Measurements from ENCODE around the gene NUP210.
"Not testable (repeated sequence)": the region's sequence is repeated elsewhere in the genome, so short reads cannot be mapped to it uniquely, and the experiment has no call there.

NUP210 gene

GRCh38 chr3:13420045-13420830 lies at the start of gene NUP210:
TSS of gene NUP210 (minus strand) at chr3:13420322. CDS start at chr3:13420226, 96 bp downstream.
- peak in 1 of 2 donors; percentile 45 for DNase-seq (ENCODE audit: extremely low read depth in 1 of 2, low read depth in 1 of 2)

DNA sequence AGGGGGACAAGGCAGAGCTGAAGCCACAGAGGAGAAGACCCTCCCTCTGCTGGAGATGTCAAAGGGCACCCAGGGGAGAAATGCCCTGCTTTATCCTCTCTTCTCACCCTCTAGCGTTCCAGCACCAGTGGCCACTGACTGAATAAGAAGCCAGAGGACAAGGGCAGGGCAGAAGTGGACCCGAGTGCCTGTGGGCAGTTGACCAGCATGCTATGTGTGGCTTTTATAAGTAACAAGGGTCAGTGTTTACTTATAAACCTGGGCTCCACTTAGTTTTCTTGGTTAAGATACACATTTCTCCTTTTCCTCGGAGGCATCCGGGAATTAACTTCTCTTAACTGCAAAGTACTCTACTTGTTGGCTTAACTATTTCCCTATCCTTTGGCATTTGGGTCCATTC lies 46.7 kb upstream of the NUP210 start:
- no peak for DNase-seq (ENCODE audit: extremely low read depth in 1 of 2, low read depth in 1 of 2)

DNA sequence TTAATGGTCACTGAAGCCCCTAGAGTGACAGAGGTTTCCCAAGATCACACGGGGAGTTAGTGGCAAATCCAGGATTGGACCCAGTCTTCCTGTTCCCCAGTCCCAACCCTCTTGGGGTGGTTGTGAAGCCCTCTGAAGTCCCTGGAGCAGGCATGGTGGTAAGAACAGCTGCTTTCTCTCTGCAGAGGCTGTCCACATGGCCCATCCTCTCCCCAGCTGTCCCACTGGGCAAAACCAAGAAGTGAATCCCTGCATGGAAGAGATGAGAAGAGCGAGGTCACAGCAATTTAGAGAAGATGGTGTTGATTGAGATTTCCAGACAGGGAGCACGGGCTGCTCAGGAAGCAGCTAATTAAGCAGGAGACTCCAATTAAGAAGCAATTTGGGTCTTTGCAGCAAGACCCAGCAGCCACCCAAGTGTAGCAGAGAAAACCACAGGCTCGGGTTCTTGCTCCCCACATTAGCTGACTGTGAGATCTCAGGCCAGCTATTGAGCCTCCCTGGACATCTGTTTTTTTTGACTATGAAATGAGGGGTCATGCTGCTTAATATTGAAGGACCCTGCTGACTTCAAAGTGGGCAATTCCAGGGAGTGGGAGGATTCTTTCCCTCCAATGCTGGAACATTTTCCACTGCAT lies 45.2 kb upstream of the NUP210 start:
- no peak for DNase-seq (ENCODE audit: extremely low read depth in 1 of 2, low read depth in 1 of 2)

- DNase-seq (ENCODE audit: extremely low read depth in 1 of 2, low read depth in 1 of 2), result no peak
Measured at GRCh38 chr3:13463618-13464400, 43.7 kb upstream of the NUP210 start.

- DNase-seq (ENCODE audit: extremely low read depth in 1 of 2, low read depth in 1 of 2), result no peak
Measured at GRCh38 chr3:13462822-13463221, 42.7 kb upstream of the NUP210 start.

DNA sequence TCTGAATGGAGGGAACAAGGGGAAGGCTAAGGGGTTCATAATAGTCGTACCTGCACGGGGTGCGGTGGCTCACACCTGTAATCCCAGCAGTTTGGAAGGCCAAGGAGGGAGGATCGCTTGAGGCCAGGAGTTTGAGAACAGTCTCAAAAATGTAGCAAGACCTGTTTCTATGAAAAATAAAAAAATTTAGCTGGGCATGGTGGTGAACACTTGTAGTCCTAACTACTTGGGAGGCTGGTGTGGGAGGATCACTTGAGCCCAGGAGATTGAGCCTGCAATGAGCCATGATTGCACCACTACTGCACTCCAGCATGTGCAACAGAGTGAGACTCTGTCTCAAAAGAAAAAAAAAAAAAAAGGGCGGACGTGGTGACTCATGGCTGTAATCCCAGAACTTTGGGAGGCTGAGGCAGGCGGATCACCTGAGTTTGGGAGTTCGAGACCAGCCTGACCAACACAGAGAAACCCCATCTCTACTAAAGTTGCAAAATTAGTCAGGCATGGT lies 42.1 kb upstream of the NUP210 start:
- DNase-seq (ENCODE audit: extremely low read depth in 1 of 2, low read depth in 1 of 2), result no peak

DNA sequence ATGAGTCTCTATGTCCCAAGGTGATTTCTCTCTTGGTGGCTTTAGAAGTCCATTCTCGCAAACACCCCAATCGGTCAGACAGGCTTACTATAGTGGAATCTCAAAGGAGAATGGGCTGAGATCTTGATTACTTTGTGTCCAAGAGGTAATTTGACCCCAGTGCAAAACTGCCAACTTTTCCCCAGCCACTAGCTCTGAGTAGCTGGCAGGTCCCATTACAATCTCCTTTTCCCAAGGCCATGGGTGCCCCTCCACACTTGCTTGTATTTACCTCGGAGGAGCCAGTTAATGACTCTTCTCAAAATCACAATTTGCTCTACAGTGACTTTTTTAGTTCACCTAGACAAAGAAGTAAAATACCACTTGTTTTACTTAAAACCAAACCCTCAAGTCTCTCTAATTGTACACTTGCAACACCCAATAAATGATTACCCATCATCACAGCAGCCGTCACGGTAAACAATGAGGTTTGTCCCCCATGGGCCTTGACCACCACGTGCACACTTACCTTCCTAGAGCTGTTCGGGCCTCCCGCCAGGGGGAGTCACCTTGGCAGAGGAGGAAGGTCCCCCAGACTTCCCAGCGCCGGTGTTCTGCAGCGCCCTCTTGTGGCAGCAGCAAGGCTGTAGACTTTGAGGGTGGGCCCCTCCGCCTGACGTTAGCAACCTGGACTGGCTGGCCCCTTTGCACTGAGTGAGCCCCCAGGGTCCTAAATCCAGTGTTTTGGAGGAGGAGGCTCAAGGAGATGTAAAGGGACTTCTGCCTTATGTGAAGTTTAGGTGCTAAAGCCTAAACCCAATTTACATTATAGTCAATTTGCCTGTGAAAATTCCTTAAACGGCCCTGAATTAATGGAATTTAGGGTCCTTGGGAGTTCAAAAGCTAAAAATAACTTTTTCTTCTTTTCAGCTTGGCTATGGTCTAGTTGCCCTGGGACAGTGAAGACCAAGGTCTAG lies 41.3 kb upstream of the NUP210 start:
- peak; percentile 48 to 58 for DNase-seq (ENCODE audit: extremely low read depth in 1 of 2, low read depth in 1 of 2)

DNA sequence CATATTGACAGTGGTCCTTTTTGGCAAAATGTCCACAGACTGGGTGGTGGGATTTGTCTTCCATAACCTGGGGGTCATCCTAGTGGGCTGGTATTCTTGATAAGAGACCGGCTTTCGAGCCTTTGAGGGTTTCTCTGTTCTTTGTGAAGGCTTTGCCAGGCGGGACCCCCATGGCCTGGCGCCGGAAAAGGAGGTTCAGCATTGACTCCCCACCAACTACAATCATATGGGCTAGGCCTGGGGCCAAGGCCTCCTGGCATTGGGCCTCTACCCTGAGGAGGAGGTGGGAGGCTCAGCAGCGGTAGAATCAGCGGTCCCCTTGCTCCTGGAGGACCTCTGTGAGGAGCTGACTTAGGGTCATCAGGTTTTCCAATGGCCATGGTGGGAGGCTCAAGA lies 40.2 kb upstream of the NUP210 start:
- DNase-seq (ENCODE audit: extremely low read depth in 1 of 2, low read depth in 1 of 2), result no peak

- DNase-seq (ENCODE audit: extremely low read depth in 1 of 2, low read depth in 1 of 2), result no peak
Measured at GRCh38 chr3:13459605-13460340, 39.7 kb upstream of the NUP210 start.

DNA sequence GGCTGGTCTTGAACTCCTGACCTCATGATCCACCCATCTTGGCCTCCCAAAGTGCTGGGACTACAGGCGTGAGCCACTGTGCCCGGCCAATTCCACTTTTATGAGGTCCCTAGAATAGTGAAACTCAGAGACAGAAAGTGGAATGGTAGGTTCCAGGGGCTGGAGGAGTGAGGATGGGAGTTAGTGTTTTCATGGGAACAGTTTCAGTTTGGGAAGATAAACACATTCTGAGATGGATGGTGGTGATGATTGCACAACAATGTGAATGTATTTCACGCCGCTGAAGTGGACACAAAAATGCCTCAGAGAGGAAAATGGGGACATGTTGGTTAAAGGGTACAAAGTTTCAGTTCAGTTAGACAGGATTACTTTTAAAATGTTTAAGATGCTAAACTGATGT lies 37.5 kb upstream of the NUP210 start:
- no peak for DNase-seq (ENCODE audit: extremely low read depth in 1 of 2, low read depth in 1 of 2)

- DNase-seq (ENCODE audit: extremely low read depth in 1 of 2, low read depth in 1 of 2), result no peak
Measured at GRCh38 chr3:13455644-13456043, 35.5 kb upstream of the NUP210 start.

- DNase-seq (ENCODE audit: extremely low read depth in 1 of 2, low read depth in 1 of 2), result peak in 1 of 2 donors; percentile 7
Measured at GRCh38 chr3:13452490-13453335, 32.6 kb upstream of the NUP210 start.

GRCh38 chr3:13451301-13451673 lies 31.2 kb upstream of the NUP210 start:
- DNase-seq (ENCODE audit: extremely low read depth in 1 of 2, low read depth in 1 of 2), result peak in 1 of 2 donors; percentile 4

- DNase-seq (ENCODE audit: extremely low read depth in 1 of 2, low read depth in 1 of 2), result not testable (repeated sequence)
Measured at GRCh38 chr3:13442882-13443281, 22.8 kb upstream of the NUP210 start.

GRCh38 chr3:13440204-13440817 lies 20.2 kb upstream of the NUP210 start:
- DNase-seq (ENCODE audit: extremely low read depth in 1 of 2, low read depth in 1 of 2), result no peak

DNA sequence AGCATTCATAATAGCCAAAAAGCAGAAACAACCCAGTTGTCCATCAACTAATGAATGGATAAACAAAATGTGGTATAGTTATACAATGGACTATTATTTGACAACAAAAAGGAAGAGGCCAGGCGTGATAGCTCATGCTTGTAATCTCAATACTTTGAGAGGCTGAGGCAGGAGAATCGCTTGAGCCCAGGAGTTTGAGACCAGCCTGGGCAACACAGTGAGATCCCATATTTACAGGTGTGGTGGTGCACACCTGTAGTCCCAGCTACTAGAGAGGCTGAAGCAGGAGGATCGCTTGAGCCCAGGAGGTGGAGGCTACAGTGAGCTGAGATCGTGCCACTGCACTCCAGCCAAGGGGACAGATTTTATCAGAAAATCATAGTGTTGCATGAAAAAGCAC lies 16.1 kb upstream of the NUP210 start:
- not testable (repeated sequence) for DNase-seq (ENCODE audit: extremely low read depth in 1 of 2, low read depth in 1 of 2)

DNA sequence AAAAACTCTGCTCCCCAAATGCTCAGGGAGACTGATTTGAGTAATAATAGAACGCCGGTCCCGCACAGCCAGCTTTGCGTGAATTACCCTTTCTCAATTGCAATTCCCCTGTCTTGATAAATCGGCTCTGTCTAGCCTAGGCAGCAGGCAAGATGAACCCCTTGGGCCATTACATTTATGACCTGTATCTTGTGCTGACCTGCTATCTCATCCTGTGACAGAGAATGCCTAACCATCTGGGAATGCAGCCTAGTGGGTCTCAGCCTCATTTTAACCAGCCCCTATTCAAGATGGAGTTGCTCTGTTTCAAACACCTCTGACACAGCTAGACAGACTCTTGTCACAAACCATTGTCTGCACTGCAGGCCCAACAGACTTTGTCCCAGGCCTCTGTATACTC lies 13.8 kb upstream of the NUP210 start:
- no peak for DNase-seq (ENCODE audit: extremely low read depth in 1 of 2, low read depth in 1 of 2)

GRCh38 chr3:13432093-13432492 lies 12.0 kb upstream of the NUP210 start:
- no peak for DNase-seq (ENCODE audit: extremely low read depth in 1 of 2, low read depth in 1 of 2)

All from activated CD8-positive, alpha-beta memory T cell treated with anti-CD3 and anti-CD28 coated beads for 1 hour (primary cell).